ENCODE data around the gene CTNS.
"Not testable (repeated sequence)": the region's sequence is repeated elsewhere in the genome, so short reads cannot be mapped to it uniquely, and the experiment has no call there.

The CTNS gene

GRCh38 chr17:3688852-3689261, 52.3 kb downstream of the CTNS start:
- DNase-seq = no peak

GRCh38 chr17:3689262-3690093, 52.9 kb downstream of the CTNS start:
- no peak for DNase-seq

GRCh38 chr17:3690094-3690715, 53.6 kb downstream of the CTNS start:
- no peak for DNase-seq

GRCh38 chr17:3691617-3692067, 55.1 kb downstream of the CTNS start:
- no peak for DNase-seq

GRCh38 chr17:3692346-3692745, 55.8 kb downstream of the CTNS start:
- DNase-seq = peak; percentile 14

- DNase-seq = no peak
Measured at GRCh38 chr17:3693141-3693540, 56.6 kb downstream of the CTNS start.

- DNase-seq = peak; percentile 13
Measured at GRCh38 chr17:3693829-3694231, 57.3 kb downstream of the CTNS start.

- no peak for DNase-seq
Measured at GRCh38 chr17:3695129-3695722, 58.7 kb downstream of the CTNS start.

GRCh38 chr17:3695723-3696411, 59.3 kb downstream of the CTNS start, which contains the start of gene P2RX5:
P2RX5 (minus strand) TSS chr17:3696155; CDS start chr17:3696005, 150 bp downstream.
- peak; percentile 66 for DNase-seq

- DNase-seq = no peak
Measured at GRCh38 chr17:3697103-3697476, 60.5 kb downstream of the CTNS start.

- no peak for DNase-seq
Measured at GRCh38 chr17:3698139-3698538, 61.6 kb downstream of the CTNS start.

- no peak for DNase-seq
Measured at GRCh38 chr17:3699951-3700350, 63.4 kb downstream of the CTNS start.

GRCh38 chr17:3702041-3702539, 65.5 kb downstream of the CTNS start:
- DNase-seq = not testable (repeated sequence)

- no peak for DNase-seq
Measured at GRCh38 chr17:3704931-3705717, 68.6 kb downstream of the CTNS start.

- not testable (repeated sequence) for DNase-seq
Measured at GRCh38 chr17:3705718-3705984, 69.1 kb downstream of the CTNS start.

GRCh38 chr17:3708366-3708765, 71.8 kb downstream of the CTNS start:
- no peak for DNase-seq

- DNase-seq = peak; percentile 73
Measured at GRCh38 chr17:3710951-3711383, 74.4 kb downstream of the CTNS start.
